Natural killer cell (primary cell): Measurements from ENCODE around the gene CCDC187. TPM values are rescaled to one million over a fixed set of nuclear protein-coding genes. Genes with fewer than 3 reads are reported as not detected.

ENCODE experiments used
- ATAC-seq, 3 donors: fragments of 150-1000 bp in 2 of 3; fragments of 200-7000 bp in 1 of 3; cut with Tn5 transposase; 1 replicate in 1 of 3; 2 replicates in 2 of 3; pipeline ENCODE4 v1.10.0; 2021; ENCODE audit warnings: mild to moderate bottlenecking in 2 of 3, moderate library complexity in 2 of 3
- DNase-seq, 2 donors: peaks; one replicate each; pipeline versions ENCODE4 v3.0.0 to v3.0.0-alpha.2; 2013 to 2021; ENCODE audit warnings: mixed read lengths in 1 of 2
- H3K27ac ChIP-seq: one replicate; pipeline ENCODE4 v1.5.1; 2013; ENCODE audit warnings: mild to moderate bottlenecking, low read length
- H3K27me3 ChIP-seq: one replicate; pipeline ENCODE4 v1.6.1; 2013; ENCODE audit warnings: low read length; ENCODE audit not compliant: control insufficient read depth, insufficient read depth
- H3K36me3 ChIP-seq: one replicate; pipeline ENCODE4 v1.6.1; 2013; ENCODE audit warnings: low read length; ENCODE audit not compliant: control insufficient read depth, insufficient read depth
- H3K4me1 ChIP-seq: one replicate; pipeline ENCODE4 v1.6.1; 2013; ENCODE audit warnings: low read length; ENCODE audit not compliant: control insufficient read depth, insufficient read depth
- H3K4me3 ChIP-seq: one replicate; pipeline ENCODE4 v1.5.1; 2013; ENCODE audit warnings: low read length
- H3K9me3 ChIP-seq: one replicate; pipeline ENCODE4 v1.6.1; 2013; ENCODE audit warnings: low read length; ENCODE audit not compliant: control insufficient read depth, insufficient read depth
- H3K27ac Mint-ChIP-seq, 2 donors: one replicate each; pipeline ENCODE4 v1.8.0; 2022; ENCODE audit warnings: mild to moderate bottlenecking in 2 of 2, mixed read lengths in 2 of 2, moderate library complexity in 1 of 2
- H3K27me3 Mint-ChIP-seq, 2 donors: one replicate each; pipeline ENCODE4 v1.8.0; 2022; ENCODE audit warnings: low read depth in 2 of 2, mixed read lengths in 2 of 2
- H3K36me3 Mint-ChIP-seq: one replicate; pipeline ENCODE4 v1.8.0; 2022; ENCODE audit warnings: mixed read lengths
- H3K4me1 Mint-ChIP-seq, 2 donors: one replicate each; pipeline ENCODE4 v1.8.0; 2022; ENCODE audit warnings: mixed read lengths in 2 of 2
- H3K4me3 Mint-ChIP-seq: one replicate; pipeline ENCODE4 v1.8.0; 2022; ENCODE audit warnings: mild to moderate bottlenecking, moderate library complexity, mixed read lengths
- H3K9me3 Mint-ChIP-seq, 2 donors: one replicate each; pipeline ENCODE4 v1.8.0; 2022; ENCODE audit warnings: mixed read lengths in 2 of 2
- WGBS: methylation state at CpG from one replicate; pipeline ENCODE4 v1.1.7; 2013; ENCODE audit warnings: missing lambda C conversion rate; ENCODE audit not compliant: insufficient coverage; 5-methylcytosine and 5-hydroxymethylcytosine counted together
- intact Hi-C: fragments of 100-400 bp; cut with micrococcal nuclease; formaldehyde crosslinking; loops from one replicate; pipeline ENCODE4 v1.14.2; 2022
- total RNA-seq, 4 donors: library from RNA; stranded (reverse); fragments of 120-200 nt in 1 of 4; gene quantifications; one replicate each; pipeline versions ENCODE4 v1.2.3 to v1.2.4, GENCODE V29; 2013 to 2022
- TF ChIP-seq, protein P1 (sequence below): fragments of 200-600 bp; IDR thresholded peaks from one replicate; pipeline ENCODE4 v1.8.0; 2022; ENCODE audit warnings: antibody characterized with exemption

Gene CCDC187
- total RNA-seq, 3 donors from 2014 or later (not counting 1 experiment from before 2014, with no cell fraction given) = 0.18 TPM; not detected in 2

GRCh38 chr9:136209786-136210185 is 94.1 kb downstream of the CCDC187 start:
- peaks cover 32% of the 10 kb centered on the region for H3K36me3 ChIP-seq
- H3K4me1 Mint-ChIP-seq = peaks cover 10 to 14% of the 10 kb centered on the region in 2 donors
- 93% methylated on average over 17 of the region's 17 CpGs for WGBS

DNA sequence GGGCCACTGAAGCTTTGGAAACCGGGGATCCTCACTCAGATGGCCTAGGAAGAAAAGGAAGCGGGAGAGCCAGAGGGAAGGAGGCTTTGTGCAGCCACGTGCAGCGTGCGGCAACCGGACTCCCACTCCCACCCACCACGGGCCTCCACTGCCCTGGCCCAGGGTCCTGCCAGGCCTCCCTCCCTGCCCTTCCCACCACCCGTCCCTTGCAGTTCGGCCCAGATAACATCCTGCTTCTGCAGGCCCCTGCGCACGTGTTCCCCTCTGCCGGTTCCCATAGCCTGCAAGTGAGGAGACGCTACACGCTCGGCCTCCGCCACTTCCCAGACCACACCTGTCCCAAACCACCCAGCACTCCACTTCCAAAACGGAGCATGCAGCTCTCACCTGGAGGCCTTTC is 94.7 kb downstream of the CCDC187 start:
- peaks cover 10 to 14% of the 10 kb centered on the region in 2 donors for H3K4me1 Mint-ChIP-seq
- intact Hi-C loops = no loop called here
- no peak overlapping the region for H3K4me3 ChIP-seq
- H3K27ac ChIP-seq = no peak overlapping the region
- H3K4me1 ChIP-seq = peaks cover 3% of the 10 kb centered on the region
- no peaks in the 10 kb centered on the region for H3K36me3 Mint-ChIP-seq
- TF ChIP-seq, protein P1, sequence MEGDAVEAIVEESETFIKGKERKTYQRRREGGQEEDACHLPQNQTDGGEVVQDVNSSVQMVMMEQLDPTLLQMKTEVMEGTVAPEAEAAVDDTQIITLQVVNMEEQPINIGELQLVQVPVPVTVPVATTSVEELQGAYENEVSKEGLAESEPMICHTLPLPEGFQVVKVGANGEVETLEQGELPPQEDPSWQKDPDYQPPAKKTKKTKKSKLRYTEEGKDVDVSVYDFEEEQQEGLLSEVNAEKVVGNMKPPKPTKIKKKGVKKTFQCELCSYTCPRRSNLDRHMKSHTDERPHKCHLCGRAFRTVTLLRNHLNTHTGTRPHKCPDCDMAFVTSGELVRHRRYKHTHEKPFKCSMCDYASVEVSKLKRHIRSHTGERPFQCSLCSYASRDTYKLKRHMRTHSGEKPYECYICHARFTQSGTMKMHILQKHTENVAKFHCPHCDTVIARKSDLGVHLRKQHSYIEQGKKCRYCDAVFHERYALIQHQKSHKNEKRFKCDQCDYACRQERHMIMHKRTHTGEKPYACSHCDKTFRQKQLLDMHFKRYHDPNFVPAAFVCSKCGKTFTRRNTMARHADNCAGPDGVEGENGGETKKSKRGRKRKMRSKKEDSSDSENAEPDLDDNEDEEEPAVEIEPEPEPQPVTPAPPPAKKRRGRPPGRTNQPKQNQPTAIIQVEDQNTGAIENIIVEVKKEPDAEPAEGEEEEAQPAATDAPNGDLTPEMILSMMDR = no peak
- 96% methylated on average over 16 of the region's 17 CpGs for WGBS
- peaks cover 4% of the 10 kb centered on the region for H3K27me3 ChIP-seq
- peaks cover 0 to 2% of the 10 kb centered on the region in 2 donors for H3K27me3 Mint-ChIP-seq
- peaks cover 27% of the 10 kb centered on the region for H3K36me3 ChIP-seq
- H3K9me3 ChIP-seq = no peaks in the 10 kb centered on the region
- ATAC-seq (no peak), DNase-seq (no peak)
- no peaks in the 10 kb centered on the region for H3K9me3 Mint-ChIP-seq
- H3K27ac Mint-ChIP-seq = no peak overlapping the region
- no peak overlapping the region for H3K4me3 Mint-ChIP-seq

More at GRCh38 chr9:136209786-136210185, 94.1 kb downstream of the CCDC187 start:
- Mint-ChIP-seq H3K36me3 (peaks cover 2% of the 10 kb centered on the region), H3K27ac (no peak overlapping the region), H3K4me3 (no peak overlapping the region), H3K27me3 (peaks cover 0 to 2% of the 10 kb centered on the region in 2 donors), H3K9me3 (no peaks in the 10 kb centered on the region)
- no peak for ATAC-seq
- H3K27me3 ChIP-seq = no peaks in the 10 kb centered on the region
- no peak for DNase-seq
- no peak overlapping the region for H3K27ac ChIP-seq
- no peaks in the 10 kb centered on the region for H3K9me3 ChIP-seq
- H3K4me3 ChIP-seq = no peak overlapping the region
- intact Hi-C loops = no loop called here
- no peaks in the 10 kb centered on the region for H3K4me1 ChIP-seq
- TF ChIP-seq, protein P1 = no peak

DNA sequence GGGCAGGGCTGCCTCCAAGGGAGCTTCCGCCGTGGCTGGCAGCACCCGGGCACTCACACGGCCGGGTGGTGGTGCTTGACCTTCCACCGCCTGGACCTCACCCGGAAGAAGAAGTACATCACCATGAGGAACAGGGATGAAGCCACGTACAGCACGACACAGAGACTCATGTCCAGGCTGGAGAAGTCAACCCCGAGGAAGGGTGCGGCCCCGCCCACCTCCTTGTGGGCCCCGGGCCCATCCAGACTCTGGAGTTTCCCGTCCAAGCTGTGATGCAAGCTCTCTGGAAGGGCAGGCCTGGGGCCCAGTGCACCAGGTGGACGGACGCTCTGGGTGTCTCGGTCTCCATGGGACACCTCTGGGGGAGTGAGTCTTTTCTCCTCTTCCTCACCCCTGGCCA is 95.2 kb downstream of the CCDC187 start:
- intact Hi-C loops = no loop called here
- Mint-ChIP-seq H3K27ac (no peak overlapping the region), H3K4me1 (peaks cover 10 to 14% of the 10 kb centered on the region in 2 donors), H3K4me3 (no peak overlapping the region), H3K27me3 (peaks cover 0 to 7% of the 10 kb centered on the region in 2 donors), H3K9me3 (no peaks in the 10 kb centered on the region), H3K36me3 (no peaks in the 10 kb centered on the region)
- TF ChIP-seq, protein P1 = no peak
- peaks cover 9% of the 10 kb centered on the region for H3K27me3 ChIP-seq
- H3K36me3 ChIP-seq = peaks cover 23% of the 10 kb centered on the region
- H3K4me3 ChIP-seq = no peak overlapping the region
- DNase-seq (no peak), ATAC-seq (no peak)
- WGBS = 96% methylated on average over 17 of the region's 17 CpGs
- no peaks in the 10 kb centered on the region for H3K9me3 ChIP-seq
- no peak overlapping the region for H3K27ac ChIP-seq
- H3K4me1 ChIP-seq = peaks cover 3% of the 10 kb centered on the region

DNA sequence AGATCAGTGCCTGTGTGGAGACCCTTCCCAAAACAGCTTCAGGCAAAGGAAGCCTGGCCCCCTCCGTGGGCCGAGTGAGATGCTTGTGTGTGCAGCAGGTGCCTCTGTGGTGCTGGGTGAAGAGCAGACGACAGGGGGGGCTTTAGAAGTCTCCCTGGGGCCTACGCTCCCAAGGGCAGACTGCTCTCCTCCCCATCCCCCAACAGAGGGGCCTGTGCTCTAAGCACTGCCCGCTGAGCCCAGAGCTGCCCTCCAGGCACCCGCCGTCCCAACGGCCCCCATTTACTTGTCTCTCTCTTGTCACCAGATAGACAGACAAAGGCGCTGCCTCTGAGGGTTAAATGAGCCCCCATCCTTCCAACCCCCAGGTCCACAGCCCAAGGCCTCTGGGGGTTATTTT is 96.3 kb downstream of the CCDC187 start:
- no peak overlapping the region for H3K4me3 ChIP-seq
- H3K9me3 ChIP-seq = no peaks in the 10 kb centered on the region
- H3K4me1 ChIP-seq = peaks cover 3% of the 10 kb centered on the region
- H3K4me3 Mint-ChIP-seq = no peak overlapping the region
- H3K36me3 ChIP-seq = peaks cover 19% of the 10 kb centered on the region
- WGBS = 92% methylated on average over 9 of the region's 9 CpGs
- TF ChIP-seq, protein P1 = no peak
- DNase-seq = no peak
- peaks cover 0 to 10% of the 10 kb centered on the region in 2 donors for H3K27me3 Mint-ChIP-seq
- peaks cover 13% of the 10 kb centered on the region for H3K27me3 ChIP-seq
- no peak overlapping the region for H3K27ac Mint-ChIP-seq
- no peaks in the 10 kb centered on the region for H3K9me3 Mint-ChIP-seq
- peaks cover 10 to 14% of the 10 kb centered on the region in 2 donors for H3K4me1 Mint-ChIP-seq
- no peaks in the 10 kb centered on the region for H3K36me3 Mint-ChIP-seq
- H3K27ac ChIP-seq = no peak overlapping the region
- no peak for ATAC-seq
- intact Hi-C loops = no loop called here
